ENCODE measurements around the gene GCN1. TPM values are rescaled to one million over a fixed set of nuclear protein-coding genes. Genes with fewer than 3 reads are reported as not detected.

Gene GCN1
- total RNA-seq, 1 donor from 2014 or later: 99.0 TPM

DNA sequence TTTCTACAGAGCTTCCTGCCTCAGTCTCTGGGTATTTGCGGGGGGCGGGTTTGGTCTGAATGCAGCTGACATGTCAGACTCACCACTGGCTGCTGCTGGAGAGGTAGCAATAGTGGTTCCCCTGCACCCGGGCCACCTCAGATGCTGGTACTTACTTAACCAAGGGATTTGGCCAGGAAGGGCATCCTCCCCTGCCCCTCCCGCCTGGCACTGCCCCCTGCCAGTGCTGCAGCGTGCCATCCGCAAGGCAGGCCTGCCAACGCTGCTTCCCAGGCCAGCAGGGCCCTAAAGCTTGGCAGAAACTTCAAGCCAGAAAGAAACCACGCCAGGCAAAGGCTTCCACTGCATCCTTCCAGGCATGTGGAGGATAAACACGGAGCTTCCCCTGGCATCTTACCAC is 100.0 kb downstream of the GCN1 start:
- no peak for DNase-seq (ENCODE audit: low read depth, low spot score)

DNA sequence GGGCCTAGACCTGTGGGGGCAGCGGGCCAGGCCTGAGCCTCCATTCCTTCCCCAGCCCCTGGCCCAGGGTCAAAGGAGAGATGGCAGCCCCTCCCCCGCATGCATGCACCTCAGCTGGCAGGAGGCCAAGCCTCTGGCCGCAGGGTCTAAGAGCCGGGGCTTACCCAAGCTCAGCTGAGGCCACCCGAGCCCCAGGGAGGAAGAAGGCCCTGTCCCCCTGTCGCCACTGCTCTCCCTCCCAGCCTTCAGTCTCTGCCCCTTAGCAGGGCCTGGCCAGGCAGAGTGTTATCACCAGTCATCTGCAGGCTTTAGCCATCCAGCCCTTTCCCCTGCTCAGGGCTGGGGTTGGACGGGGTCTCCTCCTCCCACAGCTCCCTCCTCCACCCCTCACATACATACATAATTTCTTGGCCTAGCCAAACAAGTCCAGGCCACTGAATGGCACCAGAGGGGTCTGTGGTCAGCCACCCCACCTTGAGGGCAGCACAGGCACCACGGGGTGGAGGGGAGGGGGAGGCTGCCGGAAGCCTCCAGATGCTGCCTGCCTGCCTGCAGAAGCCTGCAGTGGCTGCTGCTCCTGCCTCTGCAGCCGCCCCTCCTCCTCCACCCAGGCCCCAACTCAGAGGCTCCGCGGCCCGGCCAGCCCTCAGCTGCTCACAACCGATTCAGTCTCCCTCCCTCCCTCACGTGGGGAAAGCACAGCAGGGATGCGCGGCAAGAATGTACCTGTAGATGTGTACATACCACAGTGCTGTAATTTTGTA is 100.7 kb downstream of the GCN1 start:
- no peak for DNase-seq (ENCODE audit: low read depth, low spot score)

DNA sequence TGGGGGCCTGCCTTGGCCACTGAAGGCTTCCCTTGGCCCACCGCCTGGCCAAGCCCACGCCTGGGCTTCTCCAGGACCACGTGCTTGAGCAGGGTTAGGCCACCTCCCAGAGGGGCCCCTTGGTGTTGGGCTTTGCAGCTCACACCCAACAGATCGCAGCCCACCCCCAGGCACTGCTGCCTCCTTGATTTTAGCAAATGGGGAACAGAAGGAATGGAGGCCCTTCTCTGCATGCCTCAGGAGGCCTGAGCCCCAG is 101.3 kb downstream of the GCN1 start:
- no peak for DNase-seq (ENCODE audit: low read depth, low spot score)

DNA sequence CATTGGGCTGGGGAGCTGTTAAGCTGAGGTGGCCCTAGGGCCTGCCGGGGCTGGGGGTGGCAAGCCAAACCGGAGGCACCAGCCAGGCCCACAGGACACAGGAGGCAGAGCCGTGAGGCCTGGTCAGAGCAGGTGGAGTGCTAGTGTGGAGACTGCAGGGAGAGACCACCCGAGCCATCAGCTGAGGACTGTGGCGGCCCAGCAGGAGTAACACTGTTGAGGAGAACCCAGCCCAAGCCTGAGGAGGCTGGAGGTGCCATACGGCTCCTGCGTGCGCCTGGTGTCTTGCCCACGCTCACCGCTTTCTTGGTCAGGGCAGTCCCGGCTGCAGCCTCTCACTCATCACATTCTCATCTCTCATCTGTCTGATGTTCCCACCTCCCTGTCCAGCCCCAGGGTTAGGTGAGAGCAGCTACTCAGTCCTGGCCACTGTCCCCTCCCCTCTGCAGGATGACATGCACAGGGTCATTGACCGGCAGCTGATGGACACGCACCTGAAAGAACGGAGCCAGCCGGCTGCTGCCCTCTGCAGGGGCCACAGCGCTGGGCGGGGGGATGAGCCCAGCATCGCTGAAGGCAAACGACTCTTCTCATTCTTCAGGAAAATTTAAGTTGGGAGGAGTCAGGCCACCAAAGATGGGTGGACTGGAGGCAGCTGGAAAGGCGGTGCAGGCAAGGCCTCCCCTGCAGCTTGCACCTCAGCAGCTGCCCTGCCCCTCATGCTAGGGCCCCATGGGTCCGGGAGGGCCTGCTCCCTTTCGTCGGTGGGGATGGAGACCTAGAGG is 101.8 kb downstream of the GCN1 start:
- no peak for DNase-seq (ENCODE audit: low read depth, low spot score)

DNA sequence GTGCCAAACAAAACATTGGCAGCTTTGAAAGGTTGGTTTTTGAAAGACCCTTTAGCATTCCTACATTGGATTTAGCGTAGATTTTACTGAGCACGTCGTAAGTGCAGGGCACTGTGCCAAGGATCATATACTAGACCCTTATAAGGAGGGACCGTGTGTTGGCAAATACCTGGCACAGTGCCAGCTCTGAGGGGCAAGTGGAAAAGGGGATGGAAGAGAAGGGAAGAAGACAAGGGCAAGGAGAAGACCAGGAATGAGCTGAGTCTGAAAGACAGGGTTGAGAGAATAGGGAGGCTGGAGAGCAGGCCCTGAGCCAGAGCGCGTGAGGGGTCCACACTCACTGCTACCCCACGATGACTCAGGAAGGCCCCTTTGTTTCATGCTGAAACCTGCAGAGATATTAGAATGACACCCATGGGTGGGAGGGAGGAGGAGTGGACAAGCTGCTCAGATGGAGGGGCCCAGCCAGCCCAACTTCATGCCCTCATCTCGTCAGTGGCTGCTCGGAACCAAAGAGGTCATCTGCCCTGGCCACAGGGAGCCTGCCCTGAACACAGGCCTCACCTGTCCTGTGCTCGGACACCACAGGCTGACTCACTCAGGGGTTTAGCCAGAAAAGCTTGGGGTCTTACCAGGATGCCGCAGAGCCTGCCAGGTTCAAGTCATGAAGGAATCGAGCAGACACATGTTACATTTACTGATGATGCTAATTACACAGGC is 103.0 kb downstream of the GCN1 start:
- DNase-seq (ENCODE audit: low read depth, low spot score): no peak

DNA sequence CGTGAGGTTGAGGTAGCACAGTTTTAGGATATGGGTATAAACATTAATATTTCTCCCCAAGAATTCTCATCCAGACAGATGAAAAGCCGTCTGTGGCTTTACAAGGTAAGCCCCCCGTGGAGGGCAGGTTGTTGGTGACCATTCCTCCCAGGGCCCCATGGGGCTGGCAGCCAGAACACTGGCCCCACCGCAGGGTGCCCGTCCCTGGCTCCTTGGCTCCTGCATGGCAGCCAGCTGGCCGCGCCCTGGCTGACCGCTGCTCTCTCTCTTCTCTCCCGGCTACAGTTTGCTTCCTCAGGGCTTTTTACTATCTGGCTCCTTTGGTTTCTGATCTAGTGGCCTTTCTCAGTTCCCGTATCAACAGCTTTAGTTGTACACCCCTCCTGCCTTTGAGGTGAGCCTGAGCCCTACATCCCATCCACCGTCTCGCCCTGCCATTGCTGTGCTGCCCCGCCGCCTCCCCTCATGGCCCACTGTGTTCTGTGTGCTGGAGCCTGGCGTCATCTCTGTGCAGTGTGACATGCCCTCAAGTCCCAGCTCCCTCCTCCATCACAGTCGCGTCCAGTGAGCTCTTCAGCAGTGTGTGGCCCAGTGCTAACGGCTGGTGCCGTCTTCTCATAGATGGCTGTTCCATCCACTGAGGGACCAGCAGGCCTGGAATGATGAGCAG is 103.8 kb downstream of the GCN1 start:
- DNase-seq (ENCODE audit: low read depth, low spot score): no peak

DNA sequence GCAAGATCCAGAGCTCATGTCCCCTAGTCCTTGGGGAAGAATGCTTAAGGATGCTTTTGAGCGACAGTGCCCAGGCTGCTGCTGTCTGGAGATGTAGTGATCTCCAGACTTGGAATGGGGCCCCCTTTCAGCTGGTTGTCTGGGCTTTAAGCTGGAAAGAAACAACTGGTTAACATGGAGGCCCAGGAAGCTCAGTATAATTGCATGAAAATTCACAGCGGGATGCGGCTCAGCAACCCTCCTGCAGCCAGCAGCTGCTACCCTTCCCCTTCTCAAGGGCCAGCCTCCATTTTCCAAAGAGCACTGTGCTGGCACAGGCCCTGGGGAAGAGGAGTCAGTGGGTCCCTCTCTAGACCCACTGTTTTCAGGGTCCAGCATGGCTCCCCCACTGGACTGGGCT is 104.3 kb downstream of the GCN1 start:
- DNase-seq (ENCODE audit: low read depth, low spot score): no peak

DNA sequence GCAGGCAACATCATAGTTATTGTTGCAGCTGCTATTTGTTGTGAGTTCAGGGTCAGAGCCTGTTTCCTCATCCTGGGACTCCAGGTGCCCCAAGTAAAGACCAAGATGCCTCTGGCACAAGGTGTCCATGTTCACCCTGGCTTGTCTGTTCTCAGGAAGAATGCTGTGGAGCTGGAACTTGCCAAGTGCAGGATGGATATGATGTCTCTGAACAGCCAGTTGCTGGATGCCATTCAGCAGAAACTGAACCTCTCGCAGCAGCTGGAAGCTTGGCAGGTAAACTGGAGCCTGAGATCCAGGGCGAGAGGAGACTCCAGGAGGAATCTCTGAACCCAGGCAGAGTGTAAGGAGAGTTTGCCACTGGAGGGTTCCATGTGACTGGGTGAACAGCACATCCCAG is 104.7 kb downstream of the GCN1 start:
- DNase-seq (ENCODE audit: low read depth, low spot score): no peak

DNA sequence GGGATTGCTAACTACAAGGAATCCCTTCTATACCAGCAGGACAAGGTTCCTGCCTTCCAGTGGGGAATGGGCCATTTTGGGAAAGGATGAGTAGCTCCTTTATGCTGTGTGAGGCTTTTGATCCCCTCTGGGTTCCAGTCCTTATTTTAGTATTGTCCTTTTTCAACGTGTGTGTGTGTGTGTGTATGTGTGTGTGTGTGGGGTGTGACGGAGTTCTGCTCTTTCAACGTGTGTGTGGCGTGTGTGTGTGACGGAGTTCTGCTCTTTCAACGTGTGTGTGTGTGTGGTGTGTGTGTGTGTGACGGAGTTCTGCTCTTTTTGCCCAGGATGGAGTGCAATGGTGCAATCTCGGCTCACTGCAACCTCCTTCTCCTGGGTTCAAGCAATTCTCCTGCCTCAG is 105.4 kb downstream of the GCN1 start:
- no peak for DNase-seq (ENCODE audit: low read depth, low spot score)

DNA sequence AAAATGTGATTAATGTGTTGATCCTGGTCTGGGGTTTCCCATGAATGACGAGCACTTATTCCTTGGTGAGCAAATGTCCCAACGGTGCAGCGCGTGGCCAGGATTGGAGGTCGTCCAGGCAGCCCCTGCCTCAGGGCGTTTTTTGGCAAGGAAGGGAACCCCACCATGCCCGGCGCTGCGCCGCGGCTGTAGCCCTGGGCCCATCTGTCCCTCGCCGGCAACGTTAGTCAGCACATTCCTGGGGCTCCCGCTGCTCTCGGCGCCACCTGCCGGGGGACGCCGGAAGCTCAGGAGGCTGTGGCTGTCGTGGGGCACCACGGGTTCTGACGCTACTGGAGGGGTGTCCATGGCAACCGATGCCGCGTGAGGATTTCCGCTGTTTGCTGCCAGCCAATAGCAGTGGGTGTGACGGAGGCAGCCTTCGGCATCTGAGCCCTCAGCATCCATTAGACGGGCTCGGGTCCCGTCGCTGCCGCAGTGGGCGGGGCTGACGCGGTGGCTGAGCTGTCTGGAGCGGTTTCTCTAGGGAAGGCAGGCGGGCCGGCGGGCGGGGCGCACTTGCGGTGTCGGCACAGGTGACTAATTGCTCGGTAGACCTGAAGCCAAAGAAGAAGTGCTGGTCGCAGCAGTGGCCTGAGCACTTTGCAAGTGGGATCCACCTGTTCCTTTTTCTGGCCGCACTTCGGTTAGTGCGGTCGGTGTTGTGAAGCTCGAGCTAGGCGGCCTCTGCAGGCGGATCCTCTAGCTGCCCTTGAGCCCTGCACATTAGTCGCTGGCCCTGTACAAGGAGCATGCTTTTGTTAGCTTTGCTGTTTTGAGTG is 107.5 kb downstream of the GCN1 start:
- DNase-seq (ENCODE audit: low read depth, low spot score): peak; percentile 91

DNA sequence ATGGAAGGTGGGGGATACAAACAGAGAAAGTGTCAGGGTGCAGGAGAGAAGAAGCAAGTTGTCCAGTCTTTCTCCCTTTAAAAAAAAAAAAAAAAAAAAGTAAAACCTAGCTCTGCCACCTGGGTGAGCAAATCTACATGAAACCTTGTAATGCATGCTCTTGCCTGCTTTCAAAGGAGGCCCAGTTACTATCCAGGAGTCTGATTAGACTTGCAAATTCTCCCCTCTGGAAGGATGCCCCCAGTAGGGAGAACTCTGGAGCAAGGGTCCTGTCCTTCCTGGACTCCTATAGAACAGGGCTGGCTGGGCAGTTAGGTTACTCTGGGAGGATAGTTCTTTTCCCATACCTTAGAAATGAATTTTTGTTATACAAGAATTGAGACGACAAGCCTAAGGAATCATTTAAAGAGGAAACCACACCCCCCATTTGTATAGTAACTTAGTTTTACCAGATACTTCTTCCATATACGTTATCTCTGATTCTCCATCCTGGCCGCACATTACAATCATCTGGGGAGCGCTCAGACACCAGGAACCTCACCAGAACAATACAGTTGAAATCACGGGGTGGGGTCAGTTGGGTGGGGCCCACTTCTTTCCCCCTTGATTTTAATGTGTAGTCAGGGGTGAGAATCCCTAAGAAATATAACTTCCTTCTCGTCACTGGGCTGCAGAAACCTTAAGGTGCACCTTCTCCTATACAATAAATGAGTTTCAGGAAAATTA is 108.4 kb downstream of the GCN1 start:
- no peak for DNase-seq (ENCODE audit: low read depth, low spot score)

DNA sequence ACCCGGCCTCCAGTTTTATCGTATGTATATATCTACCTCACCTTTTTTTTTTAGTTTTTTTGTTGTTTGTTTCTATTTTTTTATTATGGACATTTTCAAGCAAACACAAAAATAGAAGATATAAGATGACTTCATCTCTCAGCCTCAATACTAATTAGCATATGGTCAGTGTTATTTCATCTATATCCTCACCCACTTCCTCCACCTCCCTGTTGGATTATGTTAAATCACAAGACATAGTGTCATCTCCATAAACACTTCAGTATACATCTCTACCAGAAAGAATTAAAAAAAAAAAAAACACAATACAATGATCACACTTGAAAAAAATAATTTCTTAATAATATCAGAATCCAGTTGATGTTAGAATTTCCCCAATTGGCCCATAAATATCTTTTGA is 112.9 kb downstream of the GCN1 start:
- DNase-seq (ENCODE audit: low read depth, low spot score): no peak

DNA sequence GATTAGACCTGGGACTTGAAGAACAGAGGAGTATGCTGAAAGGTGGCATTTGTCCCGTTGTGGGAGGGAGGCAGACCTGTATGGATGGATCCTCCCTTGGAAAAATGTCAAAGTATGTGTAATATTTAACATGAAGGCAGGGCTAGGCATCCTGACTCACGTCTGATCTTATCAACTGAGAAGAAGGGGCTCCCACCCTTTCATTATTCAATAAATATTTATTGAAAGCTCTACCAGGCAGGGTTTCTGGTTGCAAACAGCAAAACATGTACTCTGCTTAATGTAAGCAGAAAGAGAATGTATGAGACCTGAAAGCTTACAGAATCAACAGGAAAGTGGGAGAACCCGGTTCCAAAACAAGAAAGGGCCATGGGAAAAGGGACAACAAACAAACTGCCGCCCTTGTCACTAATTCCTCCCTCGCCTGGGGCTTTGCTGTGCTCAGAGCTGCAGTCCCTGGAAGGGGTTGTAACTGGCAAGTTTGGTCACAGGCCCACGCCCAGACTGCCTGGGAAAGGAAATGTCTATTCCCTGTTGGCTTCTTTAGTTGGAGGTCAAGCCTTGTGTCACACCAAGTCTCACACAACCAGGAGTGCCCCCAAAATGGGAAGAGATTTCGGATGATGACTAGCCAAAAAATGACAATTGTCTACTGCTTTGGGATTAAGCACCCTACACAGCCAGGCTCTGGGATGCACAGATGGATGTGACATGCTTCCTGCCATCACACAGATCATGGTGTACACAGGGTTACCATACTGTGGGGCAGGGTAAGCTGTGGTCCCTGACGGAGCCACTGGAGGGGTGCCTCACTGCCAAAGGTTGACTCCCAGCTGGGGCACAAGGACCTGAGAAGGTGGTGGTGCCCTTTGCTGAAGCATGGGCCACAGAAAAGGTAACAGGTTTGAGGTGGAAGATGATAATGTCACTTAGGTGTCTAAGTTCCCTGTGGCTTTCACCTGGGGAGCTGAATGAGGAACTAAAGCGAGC is 114.8 kb downstream of the GCN1 start:
- no peak for DNase-seq (ENCODE audit: low read depth, low spot score)

DNA sequence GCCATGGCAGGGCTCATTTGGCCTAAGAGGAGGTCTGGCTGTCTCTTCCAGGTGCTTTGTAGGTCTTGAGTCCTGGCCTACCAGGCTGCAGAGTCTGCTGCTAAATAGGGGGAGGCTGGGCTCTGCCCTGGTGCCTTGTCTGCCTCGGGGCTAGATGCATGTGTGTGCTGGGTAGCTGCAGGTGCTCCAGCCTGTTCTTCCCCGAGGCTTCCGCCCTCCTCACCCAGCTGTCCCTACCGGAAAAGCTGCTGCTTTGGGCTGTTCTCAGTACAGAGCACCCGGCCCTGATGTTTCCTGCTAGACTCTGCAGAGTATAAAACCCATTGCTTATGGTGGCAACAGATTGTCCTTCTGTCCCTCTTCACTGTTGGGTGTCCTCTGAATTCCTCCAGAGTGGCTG is 115.6 kb downstream of the GCN1 start:
- no peak for DNase-seq (ENCODE audit: low read depth, low spot score)

DNA sequence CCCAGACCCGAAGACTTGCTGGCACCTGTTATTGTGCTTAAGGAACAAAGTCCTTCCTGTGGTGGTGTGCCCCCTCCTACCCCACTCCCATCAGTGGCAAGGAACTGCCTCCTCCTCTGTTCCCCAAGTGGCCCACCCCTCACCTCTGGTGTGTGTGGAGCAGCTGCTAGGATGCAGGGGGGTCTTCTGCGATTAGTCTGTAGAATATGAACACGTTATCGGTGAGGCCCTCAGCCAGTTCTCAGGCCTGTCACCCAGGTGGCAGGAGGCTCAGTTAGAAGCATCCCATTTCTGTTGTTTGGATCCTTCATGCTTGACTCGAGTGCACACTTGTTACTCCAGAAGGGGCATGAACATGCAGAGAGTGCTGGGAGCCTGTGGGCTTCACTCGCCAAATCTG is 117.3 kb downstream of the GCN1 start:
- no peak for DNase-seq (ENCODE audit: low read depth, low spot score)

Data from pulmonary artery endothelial cell (primary cell).